Measurements from ENCODE around the gene MTPN.

Gene MTPN

DNA sequence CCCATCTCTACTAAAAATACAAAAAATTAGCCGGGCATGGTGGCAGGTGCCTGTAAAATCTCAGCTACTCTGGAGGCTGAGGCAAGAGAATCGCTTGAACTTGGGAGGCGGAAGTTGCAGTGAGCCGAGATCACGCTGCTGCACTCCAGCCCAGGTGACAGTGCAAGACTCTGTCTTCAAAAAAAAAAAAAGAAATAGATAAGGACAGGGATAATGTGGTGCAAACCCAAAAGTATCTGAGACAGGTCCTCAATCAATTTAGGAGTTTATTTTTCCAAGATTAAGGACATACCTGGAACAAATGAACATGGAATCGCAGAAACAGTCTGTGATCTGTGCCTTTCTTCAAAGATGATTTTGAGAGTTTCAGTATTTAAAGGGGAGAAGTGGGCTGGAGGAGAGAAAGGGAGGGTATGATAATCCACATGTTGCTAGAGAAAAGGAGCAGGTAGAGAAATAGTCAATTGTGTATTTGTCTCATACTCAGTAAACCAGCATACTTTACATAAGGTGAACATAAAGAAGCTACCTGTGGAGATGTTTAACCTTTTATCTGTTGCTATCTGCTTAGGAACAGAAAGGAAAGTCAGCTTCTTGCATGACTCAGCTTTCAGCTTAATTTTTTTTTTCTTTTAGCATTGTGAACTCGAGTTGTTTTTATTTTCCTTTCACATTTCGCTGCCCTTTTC, 4.9 kb upstream of the MTPN start:
- DNase-seq (ENCODE audit: low spot score): no peak

DNA sequence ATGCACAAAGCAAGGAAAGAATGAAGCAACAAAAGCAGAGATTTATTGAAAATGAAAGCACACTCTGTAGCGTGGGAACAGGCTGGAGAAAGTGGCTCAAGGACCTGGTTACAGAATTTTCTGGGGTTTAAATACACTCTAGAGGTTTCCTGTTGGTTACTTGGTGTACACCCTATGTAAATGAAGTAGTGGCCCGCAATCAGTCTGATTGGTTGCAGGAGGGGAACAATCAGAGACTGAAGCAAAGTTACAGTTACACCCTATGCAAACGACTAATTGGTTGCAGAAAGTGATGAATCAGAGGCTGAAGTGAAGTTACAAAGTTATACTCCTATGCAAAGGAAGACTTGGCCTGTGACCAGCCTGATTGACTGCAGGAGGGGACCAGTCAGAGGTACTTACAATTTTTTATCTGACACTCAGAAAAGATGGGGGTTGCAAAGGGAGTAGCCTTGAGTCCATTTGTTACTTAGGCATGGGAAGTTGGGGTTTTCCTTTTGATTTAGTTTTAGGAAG, 3.6 kb upstream of the MTPN start:
- DNase-seq (ENCODE audit: low spot score): no peak

DNA sequence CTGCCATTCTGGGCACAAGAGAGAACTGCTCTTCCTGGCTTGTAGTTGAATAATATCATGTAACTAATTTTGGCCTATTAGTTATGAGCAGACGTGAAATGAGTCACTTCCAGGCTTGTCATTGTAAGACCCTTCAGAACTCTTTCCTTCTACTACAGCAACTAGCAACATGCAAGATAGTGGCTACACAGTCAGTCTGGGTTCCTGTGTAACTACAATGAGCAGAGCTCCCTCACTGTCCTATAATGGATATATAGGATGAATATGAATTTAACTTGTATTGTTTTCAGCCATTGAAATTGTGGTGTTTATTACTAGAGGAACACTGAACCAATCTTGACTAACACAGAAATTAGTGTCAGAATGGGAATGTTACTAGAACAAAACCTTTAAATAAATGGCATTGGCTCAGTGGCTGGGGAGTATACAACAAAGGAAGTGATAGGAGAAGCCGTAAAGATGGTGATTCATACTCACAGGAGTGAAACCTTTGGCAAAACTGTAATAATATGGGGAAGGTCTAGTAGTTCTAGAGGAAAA, 2.9 kb upstream of the MTPN start:
- no peak for DNase-seq (ENCODE audit: low spot score)

DNA sequence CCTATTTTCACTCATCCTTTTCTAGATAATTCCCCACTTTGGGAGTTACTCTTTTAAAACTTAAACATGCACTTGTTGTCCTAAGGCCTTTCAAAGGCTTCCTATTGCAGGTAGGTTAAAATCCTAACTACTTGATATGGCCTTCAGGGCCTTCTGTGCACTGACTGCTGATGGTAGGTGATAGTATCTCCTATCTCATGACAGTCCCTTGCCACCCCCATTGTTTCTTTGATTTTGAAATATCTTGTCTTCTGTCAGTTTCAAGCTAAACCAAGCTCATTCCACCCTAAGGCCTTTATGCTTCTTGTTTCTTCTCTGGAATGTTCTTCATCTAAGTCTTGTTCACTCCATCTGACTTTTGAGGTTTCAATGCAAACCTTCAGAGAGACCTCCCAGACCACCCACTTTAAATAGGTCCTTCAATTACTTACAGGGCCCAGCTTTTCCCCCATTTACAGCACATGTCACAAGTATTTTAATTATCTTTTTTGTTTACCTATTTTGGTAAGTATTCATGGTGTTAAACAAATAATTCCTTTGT, 2.4 kb upstream of the MTPN start:
- no peak for DNase-seq (ENCODE audit: low spot score)

DNA sequence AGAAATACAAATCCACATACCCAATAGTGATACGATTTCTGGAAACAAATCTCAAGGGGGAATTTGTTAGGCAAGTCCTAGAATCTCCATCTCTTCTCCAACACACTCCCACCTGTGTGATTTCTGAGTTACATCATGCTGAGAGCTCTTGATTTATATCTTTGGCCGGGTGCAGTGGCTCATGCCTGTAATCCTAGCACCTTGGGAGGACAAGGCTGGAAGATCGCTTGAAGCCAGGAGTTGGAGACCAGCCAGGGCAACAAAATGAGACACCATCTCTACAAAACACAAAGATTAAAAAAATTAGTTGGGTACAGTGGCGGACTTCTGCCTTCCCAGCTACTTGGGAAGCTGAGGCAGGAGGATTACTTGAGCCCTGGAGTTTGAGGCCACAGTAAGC, 1.5 kb upstream of the MTPN start:
- no peak for DNase-seq (ENCODE audit: low spot score)

DNA sequence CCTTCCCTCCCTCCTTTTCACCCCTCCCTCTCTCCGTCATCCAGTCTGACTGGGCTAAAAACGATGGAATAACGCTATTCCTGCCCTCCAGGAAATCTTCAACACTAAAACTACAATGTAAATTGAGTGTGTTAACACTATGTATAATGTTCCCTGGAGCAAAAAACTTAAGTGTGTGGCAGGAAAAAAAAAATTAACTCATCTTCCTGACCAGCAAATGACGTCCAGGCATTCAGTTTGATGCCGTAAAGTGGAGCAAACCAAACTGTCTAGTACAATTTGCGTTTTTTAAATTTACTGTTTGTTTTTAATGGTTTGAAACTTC, 545 bp upstream of the MTPN start:
- no peak for DNase-seq (ENCODE audit: low spot score)

DNA sequence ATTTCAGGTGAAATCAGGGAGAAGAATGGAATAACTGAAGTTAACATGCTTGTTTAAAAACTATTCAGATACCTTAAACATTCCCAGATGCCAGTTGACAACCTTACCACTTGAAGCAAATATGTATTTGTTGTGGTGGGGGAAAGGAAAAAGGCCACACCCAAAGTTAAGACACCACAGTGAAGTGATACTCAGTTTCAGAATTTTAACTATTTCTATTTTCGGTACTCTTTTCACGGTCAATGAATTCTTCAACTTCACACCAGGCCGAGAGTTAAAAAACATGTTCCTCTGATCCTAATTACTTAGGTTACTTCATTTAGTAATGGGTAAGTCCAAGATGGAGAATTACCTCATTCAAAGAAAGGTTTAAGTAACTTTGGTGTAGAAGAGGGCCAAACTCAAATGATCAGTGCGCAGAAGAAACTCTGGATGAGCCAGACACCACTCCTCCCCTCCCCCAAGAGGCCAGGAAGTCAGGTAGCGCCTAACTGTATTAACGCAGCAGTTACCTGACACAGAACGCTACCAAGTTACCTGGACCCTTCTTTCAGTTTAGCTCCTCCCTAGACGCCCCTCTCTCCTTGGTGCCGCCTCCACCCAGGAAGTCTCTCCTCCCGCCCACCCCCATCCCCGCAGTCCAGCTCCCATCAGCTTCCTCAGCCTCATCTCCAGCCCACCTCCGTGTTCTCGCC, 700 bp downstream of the MTPN start:
- DNase-seq (ENCODE audit: low spot score): peak; percentile 55

DNA sequence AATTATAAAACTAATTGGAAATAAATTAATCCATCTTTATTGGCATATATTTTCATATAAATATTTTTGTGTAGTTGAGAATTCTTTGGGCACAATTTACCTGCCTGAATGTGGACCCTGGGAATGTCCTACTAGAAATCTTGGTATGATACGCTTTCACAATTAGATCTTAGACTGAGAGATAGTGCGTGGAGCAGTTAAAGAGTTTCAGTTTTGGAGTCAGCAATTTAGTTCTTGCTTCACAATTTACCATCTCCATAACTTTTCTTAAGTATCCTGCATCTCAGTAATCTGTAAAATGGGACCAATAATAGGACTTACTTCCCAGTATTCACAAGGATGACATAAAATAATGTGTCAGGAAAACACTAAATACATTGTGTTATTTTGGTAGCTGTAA, 2.0 kb downstream of the MTPN start:
- DNase-seq (ENCODE audit: low spot score): no peak

DNA sequence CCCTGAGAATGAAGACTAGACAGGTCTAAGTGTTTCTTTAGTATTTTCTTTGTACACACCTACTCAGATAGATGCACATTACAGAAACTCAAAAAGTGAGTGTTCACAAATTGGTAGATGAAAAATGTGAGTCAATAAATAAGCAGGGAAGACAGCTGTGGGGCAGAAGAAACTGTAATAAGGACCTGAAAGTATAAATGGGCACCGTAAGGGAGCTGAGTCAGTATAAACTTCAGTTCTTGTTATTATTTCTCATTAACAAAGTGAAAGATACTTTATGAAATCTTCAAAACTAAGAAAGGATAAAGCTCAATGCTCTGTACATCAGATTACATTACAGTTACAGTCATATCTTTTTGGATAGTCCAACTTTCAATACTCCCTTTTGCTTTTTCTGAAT, 2.5 kb downstream of the MTPN start:
- DNase-seq (ENCODE audit: low spot score): no peak

DNA sequence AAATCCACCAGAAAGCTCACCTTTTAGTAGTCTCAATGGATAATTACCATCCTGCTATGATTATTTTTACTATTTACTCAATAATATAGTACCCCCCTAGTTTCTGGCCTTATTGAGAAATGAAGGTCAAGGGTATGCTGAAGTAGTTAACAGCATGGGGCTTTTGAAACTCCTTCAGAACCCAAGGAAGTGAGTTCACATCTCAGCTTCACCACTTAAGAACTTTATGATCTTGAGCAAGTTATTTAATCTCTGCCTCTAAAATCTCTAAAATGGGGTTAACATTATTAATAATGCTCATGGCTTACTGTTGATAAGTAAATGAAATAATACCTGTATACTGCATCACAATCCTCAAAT, 5.8 kb downstream of the MTPN start:
- DNase-seq (ENCODE audit: low spot score): no peak

DNA sequence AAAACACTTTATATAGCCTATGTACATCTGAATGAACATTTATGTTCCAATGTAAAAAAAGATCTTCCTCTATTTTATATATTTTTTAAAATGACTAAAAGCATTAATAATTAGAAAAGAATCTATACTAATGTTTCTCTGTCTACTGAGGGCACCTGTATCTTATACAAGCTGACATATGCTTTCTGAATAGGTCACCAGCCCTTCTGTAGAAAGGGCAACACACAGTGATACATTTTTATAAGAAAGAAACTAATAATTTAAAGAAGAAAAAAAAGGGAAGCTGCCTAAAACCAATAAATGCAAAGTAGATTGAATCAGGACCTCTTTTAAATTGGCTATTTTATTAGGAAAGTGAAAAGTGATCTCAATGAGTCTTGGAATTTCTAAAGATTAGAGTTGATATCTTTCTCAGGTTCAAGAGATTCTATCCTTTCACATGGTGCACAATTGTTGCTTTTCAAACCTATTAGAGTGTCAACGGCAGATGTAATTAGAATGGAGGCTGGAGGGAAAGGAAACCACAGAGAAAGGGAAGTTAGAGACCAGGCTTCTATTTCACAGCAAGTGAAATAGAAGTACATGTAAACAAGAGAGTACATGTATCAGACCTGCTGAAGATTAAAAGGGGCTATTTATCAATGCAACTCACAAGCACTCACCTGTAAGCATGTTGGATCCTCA, 6.3 kb downstream of the MTPN start:
- no peak for DNase-seq (ENCODE audit: low spot score)

DNA sequence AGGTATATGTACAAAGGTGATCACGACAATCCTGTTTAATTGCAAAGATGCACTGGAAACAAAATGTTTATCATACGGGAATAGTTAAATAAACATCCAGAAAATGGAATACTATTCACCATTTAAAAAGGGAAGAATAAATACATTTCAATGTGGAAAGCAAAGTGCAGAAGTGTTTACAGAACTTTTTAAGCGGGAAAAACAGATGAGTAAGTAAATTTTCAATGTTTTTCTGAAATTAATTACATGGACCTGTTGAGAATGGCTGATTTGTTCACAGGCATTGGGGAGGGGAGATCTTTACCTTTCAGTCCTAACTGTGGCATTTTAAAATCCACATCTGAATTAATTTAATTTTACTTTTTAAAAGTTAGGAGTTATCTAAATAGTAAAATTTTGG, 7.1 kb downstream of the MTPN start:
- DNase-seq (ENCODE audit: low spot score): no peak

DNA sequence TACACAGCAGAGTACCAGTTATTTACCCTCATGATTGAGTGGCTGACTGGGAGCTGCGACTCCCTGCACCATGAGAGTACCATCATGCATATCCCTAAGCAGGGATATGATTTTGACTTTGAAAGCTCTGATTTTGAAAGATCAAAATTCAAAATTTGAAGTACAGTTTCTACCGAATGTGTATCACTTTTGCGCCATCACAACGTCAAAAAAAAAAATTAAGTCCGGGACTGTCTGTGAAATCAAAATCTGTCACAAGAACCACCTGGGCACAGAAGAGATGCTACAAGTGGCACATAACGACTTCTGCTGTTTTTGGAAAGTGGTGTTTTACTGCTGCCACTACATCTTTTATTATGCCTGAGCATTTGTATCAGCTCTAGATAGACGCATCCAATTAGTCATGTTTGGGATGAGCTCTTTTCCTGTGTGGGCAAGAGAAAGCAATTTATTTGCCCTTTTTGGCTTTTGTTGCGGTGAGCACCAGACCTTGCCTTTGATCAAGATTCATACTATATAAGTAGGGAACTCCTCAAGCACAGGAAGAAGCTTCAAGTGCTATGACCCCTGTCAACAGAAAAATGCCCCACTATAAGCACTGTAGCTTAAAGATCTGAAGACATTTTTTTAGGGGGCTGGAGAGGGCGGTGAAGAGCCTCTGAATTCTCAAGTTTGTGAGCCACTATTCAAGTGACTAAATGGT, 10.7 kb downstream of the MTPN start:
- DNase-seq (ENCODE audit: low spot score): no peak

DNA sequence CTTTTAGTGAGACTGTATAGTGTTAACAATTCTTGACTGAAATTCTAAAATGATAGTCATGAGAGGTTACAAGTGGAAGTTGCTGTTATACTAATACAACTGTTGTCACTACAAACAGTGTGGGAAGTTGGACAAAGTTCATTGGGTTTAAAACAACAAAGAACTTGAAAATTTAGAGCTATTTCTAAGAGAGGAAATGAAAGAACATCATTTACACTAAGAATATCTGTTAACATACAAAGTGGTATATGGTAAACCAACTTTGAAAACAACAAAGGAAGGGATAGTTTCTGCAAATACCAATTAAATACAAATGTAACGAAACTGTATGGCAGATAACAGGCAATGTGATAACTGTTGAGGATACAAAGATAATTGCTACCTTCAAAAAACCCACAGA, 11.6 kb downstream of the MTPN start:
- DNase-seq (ENCODE audit: low spot score): no peak

DNA sequence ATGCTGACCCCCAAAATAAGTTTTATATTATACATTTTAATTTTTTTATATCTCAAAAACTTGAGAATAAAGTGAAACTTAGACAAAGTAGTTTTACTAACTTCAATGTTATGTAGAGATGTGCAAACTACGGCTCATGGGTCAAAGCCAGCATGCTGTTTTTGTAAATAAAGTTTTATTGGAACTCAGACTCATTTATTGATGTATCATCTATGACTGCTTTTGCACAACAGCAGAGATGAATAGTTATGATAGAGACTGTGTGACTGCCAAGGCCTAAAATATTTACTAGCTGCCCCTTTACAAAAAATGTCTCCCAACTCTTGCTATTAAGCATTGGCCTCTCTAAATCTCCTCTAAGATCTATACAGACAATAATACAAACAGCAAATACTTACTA, 12.4 kb downstream of the MTPN start:
- no peak for DNase-seq (ENCODE audit: low spot score)

DNA sequence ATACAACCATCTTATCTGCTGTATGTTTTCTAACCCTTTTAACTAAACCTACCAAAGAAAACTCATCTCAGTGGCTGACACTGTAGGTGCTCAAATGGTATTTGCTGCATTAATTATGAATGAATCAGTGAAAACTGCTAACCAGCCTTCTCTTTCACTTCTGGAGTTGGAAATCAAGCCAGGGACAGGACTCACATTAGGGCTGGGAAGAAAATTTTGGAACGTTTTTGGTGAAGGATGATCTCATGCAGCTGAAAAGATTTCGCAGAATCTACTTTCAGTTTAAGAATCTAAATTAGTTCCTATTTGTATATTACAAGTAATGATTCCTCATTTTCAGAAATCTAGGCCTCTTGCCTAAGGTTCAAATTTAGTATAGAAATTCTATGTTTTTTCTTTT, 12.9 kb downstream of the MTPN start:
- DNase-seq (ENCODE audit: low spot score): no peak

DNA sequence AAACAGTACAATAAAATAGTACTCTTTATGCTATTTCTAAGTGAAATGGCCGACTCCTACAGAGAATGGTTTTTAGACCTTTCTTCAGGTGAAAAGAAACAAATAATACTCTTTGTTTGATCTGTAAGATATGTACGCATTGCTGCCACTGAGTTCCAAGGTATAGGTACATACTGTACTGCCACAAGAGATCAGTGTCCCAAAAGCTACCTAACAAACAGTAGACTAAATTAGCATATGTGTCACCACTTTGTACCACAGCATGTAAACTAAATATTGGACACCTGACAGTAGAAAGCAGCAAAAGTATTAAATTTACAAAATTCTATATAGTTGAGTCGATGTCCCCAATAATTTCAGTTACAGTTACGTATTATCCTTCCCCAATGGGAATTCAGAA, 14.4 kb downstream of the MTPN start:
- no peak for DNase-seq (ENCODE audit: low spot score)

DNA sequence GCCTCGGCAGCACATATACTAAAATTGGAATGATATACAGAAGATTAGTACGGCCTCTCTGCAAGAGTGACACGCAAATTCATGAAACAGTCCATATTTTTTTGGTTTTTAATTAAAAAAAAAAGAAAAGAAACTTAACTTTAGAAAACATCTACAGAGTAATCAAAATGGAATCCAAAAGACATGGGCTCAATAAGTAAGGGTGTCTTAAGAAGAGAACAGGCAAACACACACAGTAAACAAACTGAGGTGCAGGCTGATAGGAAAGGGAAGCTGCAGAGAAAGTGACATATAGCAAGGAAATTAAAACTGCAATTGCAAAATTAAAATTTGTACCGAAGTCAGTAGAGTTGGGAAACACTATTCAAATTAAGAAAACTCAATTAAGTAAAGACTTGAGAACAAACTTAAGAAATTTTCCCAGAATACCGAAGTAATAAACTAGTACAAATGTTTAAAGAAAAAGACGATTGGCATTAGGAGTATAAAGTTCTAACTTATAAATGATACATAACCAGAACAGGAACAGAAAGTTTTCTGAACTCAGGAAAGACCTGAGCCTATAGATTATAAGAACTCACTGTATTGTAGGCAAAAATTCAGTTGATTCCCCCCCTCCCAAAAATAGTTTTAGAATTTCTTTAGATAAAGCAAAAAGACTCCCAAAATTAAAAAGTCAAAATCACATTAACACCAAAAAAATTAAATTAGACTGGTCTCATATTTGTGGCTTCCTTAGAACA, 16.3 kb downstream of the MTPN start:
- DNase-seq (ENCODE audit: low spot score): no peak

DNA sequence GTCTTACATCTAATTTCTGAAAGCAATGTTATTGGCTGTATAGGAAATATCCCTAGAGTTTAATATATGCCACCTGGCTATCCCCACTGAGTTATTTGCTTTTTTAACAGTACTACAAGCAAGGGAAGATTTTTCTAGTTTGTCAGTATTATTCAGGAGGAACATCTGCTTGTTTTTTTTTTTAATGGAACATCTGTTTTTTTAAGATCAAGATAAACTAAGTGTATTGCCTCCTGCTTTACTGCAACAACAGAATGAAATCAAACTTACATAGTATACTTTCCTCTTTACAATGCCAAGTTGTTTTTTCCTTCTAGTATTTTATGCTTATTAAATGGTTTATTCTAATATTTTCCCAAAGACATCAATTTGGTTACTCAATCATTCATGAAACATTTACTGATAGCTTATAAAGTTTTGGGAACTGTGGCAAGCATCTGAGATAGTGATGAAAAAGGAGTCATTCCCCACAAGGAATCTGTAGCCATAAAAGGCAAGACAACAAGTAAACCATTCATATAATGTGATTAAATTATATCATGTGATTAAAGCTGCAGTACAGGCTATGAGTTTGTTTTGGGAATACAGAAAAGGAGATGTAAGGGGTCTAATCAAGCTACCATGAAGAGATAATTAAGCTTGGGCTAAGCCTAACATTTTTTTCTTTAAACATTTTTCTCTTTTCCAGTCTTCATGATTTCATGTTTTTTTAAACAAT, 17.4 kb downstream of the MTPN start:
- peak; percentile 27 for DNase-seq (ENCODE audit: low spot score)

DNA sequence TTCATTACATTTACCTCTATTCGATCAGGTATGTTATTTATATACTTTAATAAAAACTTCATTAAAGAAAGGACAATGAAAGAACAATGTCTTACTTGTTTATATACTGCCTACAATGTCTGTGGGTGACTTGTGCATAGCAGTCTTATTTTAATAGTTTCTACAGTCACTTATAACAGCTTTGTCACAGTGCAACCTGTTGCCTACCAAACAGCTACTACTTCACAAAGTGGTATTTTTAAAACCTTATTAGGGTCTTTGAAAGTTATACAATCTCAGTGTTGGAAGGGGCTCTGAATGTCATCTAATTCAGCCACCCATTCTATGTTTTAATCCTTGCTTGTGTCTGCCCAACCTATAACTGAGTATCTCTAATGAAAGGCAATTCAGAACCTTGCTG, 19.0 kb downstream of the MTPN start:
- no peak for DNase-seq (ENCODE audit: low spot score)

DNA sequence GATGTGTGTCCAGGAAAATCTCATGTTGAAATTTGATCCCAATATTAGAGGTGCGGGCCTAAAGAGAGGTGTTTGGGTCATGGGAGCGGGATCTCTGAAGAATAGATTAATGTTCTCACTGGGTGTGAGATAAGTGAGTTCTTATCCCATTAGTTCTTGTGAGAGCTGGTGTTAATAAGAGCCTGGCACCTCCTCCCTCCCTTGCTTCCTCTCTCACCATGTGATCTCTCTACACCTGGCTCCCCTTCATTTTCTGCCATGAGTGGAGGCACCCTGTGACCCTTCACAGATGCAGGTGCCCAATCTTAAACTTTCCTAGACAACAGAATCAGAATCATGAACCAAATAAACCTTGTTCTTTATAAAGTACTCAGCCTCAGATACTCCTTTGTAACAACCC, 19.5 kb downstream of the MTPN start:
- DNase-seq (ENCODE audit: low spot score): no peak

Measured in hematopoietic multipotent progenitor cell treated with erythropoietin and hydrocortisone succinate and interleukin-3 and kit ligand, for 17 days (in vitro differentiated cells).